ENCODE measurements around the gene DAO. TPM values are rescaled to one million over a fixed set of nuclear protein-coding genes. Genes with fewer than 3 reads are reported as not detected.

Gene DAO
- polyA plus RNA-seq (2013) = not detected

DNA sequence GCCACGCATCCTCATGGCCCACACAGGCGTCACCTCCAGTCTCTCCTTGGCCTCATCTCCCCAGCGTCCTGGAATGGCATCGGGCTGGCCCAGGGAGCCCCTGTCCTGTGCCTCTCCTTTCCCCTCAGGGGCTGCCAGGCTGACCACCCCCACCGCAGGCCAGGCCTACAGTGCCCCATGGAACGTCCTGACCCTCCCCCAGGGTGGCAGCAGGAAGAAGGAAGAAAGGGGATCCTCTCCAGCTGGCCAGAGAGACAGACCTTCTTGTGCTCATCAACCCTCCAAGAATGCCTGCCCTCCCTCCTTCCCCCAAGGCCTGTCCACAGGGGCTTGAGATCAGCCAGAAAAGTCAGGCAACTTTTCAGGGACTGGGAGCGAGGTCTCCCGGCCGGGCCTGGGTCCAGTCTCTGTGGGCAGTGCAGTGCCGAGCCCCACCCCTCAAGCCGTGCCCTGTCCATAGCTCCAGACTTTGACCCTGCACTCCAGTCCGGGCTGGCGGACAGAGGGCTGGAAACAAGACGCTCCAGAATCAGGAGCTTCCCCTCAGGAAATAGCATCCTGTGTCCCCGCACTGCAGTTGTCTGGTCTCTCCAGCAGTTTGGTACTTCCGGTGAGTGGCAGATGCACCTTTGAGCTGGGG, at the start of gene DAO:
Gene DAO, plus strand, starts transcription at position 478 of the 640 bp plus-strand sequence. CDS start 4,915 bp downstream, outside the sequence.
- no peak within 1 kb of the TSS for H3K4me3 ChIP-seq (ENCODE audit: control insufficient read depth in 1 of 7, extremely low read depth in 1 of 7, insufficient read depth in 4 of 7, low read depth in 2 of 7, low read length in 6 of 7)
- no peak for DNase-seq
- H3K36me3 ChIP-seq (ENCODE audit: control insufficient read depth in 4 of 4, insufficient read depth in 4 of 4, low read length in 3 of 4) = no peaks in the 10 kb centered on the region
- ChIA-PET CTCF (interaction anchor here (0.7 to 2.0 kb wide), 5 partner anchors 9 to 73 kb away, joined by 3 to 6 read pairs (median 3); no protein-coding TSS in a partner anchor), POLR2A (interaction anchor here (0.6 kb wide), 1 partner anchor 1875 kb away, joined by 3 read pairs; no protein-coding TSS in a partner anchor)
- H3K27me3 ChIP-seq (replicated peaks in 2 of 5; ENCODE audit: control insufficient read depth in 4 of 5, insufficient read depth in 5 of 5, low read length in 4 of 5) = no peaks in the 10 kb centered on the region
- peaks cover 0 to 9% (median 0%) of the 10 kb centered on the region in 4 experiments for H3K4me1 ChIP-seq (ENCODE audit: control extremely low read depth in 1 of 4, control insufficient read depth in 4 of 4, insufficient read depth in 4 of 4, low read length in 3 of 4)
- no peak within 1 kb of the TSS for H3K27ac ChIP-seq (ENCODE audit: insufficient read depth in 1 of 2, low read depth in 1 of 2, low read length in 2 of 2, poor library complexity in 1 of 2, severe bottlenecking in 2 of 2)
- WGBS (ENCODE audit: insufficient coverage) = 93% methylated on average over 15 of the region's 16 CpGs
- H3K9me3 ChIP-seq (ENCODE audit: control extremely low read depth in 1 of 5, control insufficient read depth in 4 of 5, insufficient read depth in 2 of 5, low read depth in 1 of 5, low read length in 4 of 5) = no peaks in the 10 kb centered on the region

DNA sequence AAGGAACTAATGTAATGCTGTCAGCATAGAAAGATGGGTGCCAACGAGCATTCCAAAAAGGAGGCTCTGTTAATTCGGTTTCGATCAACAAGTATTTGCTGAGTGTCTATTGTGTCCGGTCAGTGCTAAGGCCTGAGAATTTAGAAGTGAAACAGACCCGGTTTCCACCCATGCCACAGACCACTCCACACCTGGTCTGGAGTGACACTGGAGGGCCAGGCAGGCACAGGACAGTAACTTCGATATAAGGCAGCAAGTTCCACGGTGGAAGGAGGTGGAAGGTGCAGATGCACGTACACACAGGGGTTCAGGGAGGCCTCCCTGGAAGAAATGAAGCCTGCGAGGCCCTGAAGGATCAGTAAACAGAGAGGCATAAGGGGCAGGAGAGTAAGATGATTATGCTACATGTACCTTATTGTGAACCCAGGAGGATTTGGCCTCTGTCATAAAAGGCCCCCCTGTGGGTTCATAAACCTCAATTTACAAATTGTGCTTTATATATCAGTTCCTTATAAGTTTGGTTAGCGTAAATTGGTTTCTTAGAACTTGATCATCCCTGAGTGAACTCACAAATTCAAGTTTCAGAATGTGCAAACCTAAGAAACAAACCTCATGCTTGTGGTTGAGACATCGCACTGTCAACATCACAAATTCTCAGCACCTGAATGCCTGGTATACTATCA, 48.4 kb upstream of the DAO start:
- WGBS (ENCODE audit: insufficient coverage) = 96% methylated on average over 9 of the region's 11 CpGs
- POLR2A ChIA-PET = no interaction called here
- DNase-seq = no peak
- Histone ChIP-seq H3K27ac (ENCODE audit: insufficient read depth in 1 of 2, low read depth in 1 of 2, low read length in 2 of 2, poor library complexity in 1 of 2, severe bottlenecking in 2 of 2) (no peak overlapping the region), H3K4me1 (ENCODE audit: control extremely low read depth in 1 of 4, control insufficient read depth in 4 of 4, insufficient read depth in 4 of 4, low read length in 3 of 4) (peaks cover 5 to 24% (median 18%) of the 10 kb centered on the region in 4 experiments), H3K36me3 (ENCODE audit: control insufficient read depth in 4 of 4, insufficient read depth in 4 of 4, low read length in 3 of 4) (peaks cover 8 to 53% (median 33%) of the 10 kb centered on the region in 4 experiments), H3K27me3 (replicated peaks in 2 of 5; ENCODE audit: control insufficient read depth in 4 of 5, insufficient read depth in 5 of 5, low read length in 4 of 5) (no peaks in the 10 kb centered on the region), H3K4me3 (ENCODE audit: control insufficient read depth in 1 of 7, extremely low read depth in 1 of 7, insufficient read depth in 4 of 7, low read depth in 2 of 7, low read length in 6 of 7) (no peak overlapping the region), H3K9me3 (ENCODE audit: control extremely low read depth in 1 of 5, control insufficient read depth in 4 of 5, insufficient read depth in 2 of 5, low read depth in 1 of 5, low read length in 4 of 5) (no peaks in the 10 kb centered on the region)
- CTCF ChIA-PET = no interaction called here

GRCh38 chr12:108832208-108832607, 47.7 kb upstream of the DAO start:
- Histone ChIP-seq H3K4me1 (ENCODE audit: control extremely low read depth in 1 of 4, control insufficient read depth in 4 of 4, insufficient read depth in 4 of 4, low read length in 3 of 4) (peaks cover under 1 to 24% (median 18%) of the 10 kb centered on the region in 4 experiments), H3K36me3 (ENCODE audit: control insufficient read depth in 4 of 4, insufficient read depth in 4 of 4, low read length in 3 of 4) (peaks cover 8 to 53% (median 33%) of the 10 kb centered on the region in 4 experiments)

GRCh38 chr12:108832730-108833354, 47.0 kb upstream of the DAO start:
- H3K4me3 ChIP-seq (ENCODE audit: control insufficient read depth in 1 of 7, extremely low read depth in 1 of 7, insufficient read depth in 4 of 7, low read depth in 2 of 7, low read length in 6 of 7) = no peak overlapping the region
- CTCF ChIA-PET = interaction anchor here (0.7 to 1.5 kb wide), 2 partner anchors 11 to 186 kb away, joined by 3 to 6 read pairs; no protein-coding TSS in a partner anchor

More at GRCh38 chr12:108832208-108832607, 47.7 kb upstream of the DAO start:
- no peak overlapping the region for H3K4me3 ChIP-seq (ENCODE audit: control insufficient read depth in 1 of 7, extremely low read depth in 1 of 7, insufficient read depth in 4 of 7, low read depth in 2 of 7, low read length in 6 of 7)
- no peaks in the 10 kb centered on the region for H3K9me3 ChIP-seq (ENCODE audit: control extremely low read depth in 1 of 5, control insufficient read depth in 4 of 5, insufficient read depth in 2 of 5, low read depth in 1 of 5, low read length in 4 of 5)
- no peak overlapping the region for H3K27ac ChIP-seq (ENCODE audit: insufficient read depth in 1 of 2, low read depth in 1 of 2, low read length in 2 of 2, poor library complexity in 1 of 2, severe bottlenecking in 2 of 2)
- ChIA-PET POLR2A (no interaction called here), CTCF (interaction anchor here (1.5 kb wide), 1 partner anchor 11 kb away, joined by 6 read pairs; no protein-coding TSS in a partner anchor)
- WGBS (ENCODE audit: insufficient coverage) = 97% methylated on average over 3 of the region's 6 CpGs
- DNase-seq = no peak
- H3K27me3 ChIP-seq (replicated peaks in 2 of 5; ENCODE audit: control insufficient read depth in 4 of 5, insufficient read depth in 5 of 5, low read length in 4 of 5) = no peaks in the 10 kb centered on the region

DNA sequence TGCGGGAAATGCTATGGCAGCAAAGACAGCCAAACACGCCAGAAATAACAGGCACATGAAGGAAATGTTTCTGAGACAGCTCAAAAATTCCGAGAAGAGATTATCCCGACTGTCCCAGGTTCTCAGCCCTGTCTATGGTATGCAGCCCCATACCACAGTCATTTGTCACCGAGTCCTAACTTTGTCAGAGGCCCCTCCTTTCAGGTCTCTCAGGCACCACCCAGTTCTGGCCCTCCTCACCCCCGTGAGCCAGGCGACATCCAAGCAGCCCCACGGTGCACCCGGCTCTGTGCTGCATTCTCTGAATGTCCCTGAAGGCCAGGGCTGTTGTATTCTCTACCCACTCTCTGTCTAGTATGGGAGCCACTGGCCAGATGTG, 46.5 kb upstream of the DAO start:
- CTCF ChIA-PET = interaction anchor here (0.7 to 2.1 kb wide), 4 partner anchors 8 to 186 kb away, joined by 3 to 6 read pairs (median 4); no protein-coding TSS in a partner anchor
- H3K27me3 ChIP-seq (replicated peaks in 2 of 5; ENCODE audit: control insufficient read depth in 4 of 5, insufficient read depth in 5 of 5, low read length in 4 of 5) = no peaks in the 10 kb centered on the region
- H3K4me1 ChIP-seq (ENCODE audit: control extremely low read depth in 1 of 4, control insufficient read depth in 4 of 4, insufficient read depth in 4 of 4, low read length in 3 of 4) = peaks cover 2 to 28% (median 24%) of the 10 kb centered on the region in 4 experiments
- 99% methylated on average over 9 of the region's 9 CpGs for WGBS (ENCODE audit: insufficient coverage)
- H3K4me3 ChIP-seq (ENCODE audit: control insufficient read depth in 1 of 7, extremely low read depth in 1 of 7, insufficient read depth in 4 of 7, low read depth in 2 of 7, low read length in 6 of 7) = no peak overlapping the region
- H3K9me3 ChIP-seq (ENCODE audit: control extremely low read depth in 1 of 5, control insufficient read depth in 4 of 5, insufficient read depth in 2 of 5, low read depth in 1 of 5, low read length in 4 of 5) = no peaks in the 10 kb centered on the region
- no peak for DNase-seq
- H3K36me3 ChIP-seq (ENCODE audit: control insufficient read depth in 4 of 4, insufficient read depth in 4 of 4, low read length in 3 of 4) = peaks cover 8 to 47% (median 31%) of the 10 kb centered on the region in 4 experiments
- H3K27ac ChIP-seq (ENCODE audit: insufficient read depth in 1 of 2, low read depth in 1 of 2, low read length in 2 of 2, poor library complexity in 1 of 2, severe bottlenecking in 2 of 2) = no peak overlapping the region
- POLR2A ChIA-PET = no interaction called here

More at GRCh38 chr12:108832730-108833354, 47.0 kb upstream of the DAO start:
- POLR2A ChIA-PET = no interaction called here
- Histone ChIP-seq H3K4me1 (ENCODE audit: control extremely low read depth in 1 of 4, control insufficient read depth in 4 of 4, insufficient read depth in 4 of 4, low read length in 3 of 4) (peaks cover 0 to 24% (median 20%) of the 10 kb centered on the region in 4 experiments), H3K9me3 (ENCODE audit: control extremely low read depth in 1 of 5, control insufficient read depth in 4 of 5, insufficient read depth in 2 of 5, low read depth in 1 of 5, low read length in 4 of 5) (no peaks in the 10 kb centered on the region), H3K36me3 (ENCODE audit: control insufficient read depth in 4 of 4, insufficient read depth in 4 of 4, low read length in 3 of 4) (peaks cover 8 to 48% (median 33%) of the 10 kb centered on the region in 4 experiments), H3K27me3 (replicated peaks in 2 of 5; ENCODE audit: control insufficient read depth in 4 of 5, insufficient read depth in 5 of 5, low read length in 4 of 5) (no peaks in the 10 kb centered on the region), H3K27ac (ENCODE audit: insufficient read depth in 1 of 2, low read depth in 1 of 2, low read length in 2 of 2, poor library complexity in 1 of 2, severe bottlenecking in 2 of 2) (no peak overlapping the region)
- no peak for DNase-seq
- 100% methylated on average over 4 of the region's 10 CpGs for WGBS (ENCODE audit: insufficient coverage)

DNA sequence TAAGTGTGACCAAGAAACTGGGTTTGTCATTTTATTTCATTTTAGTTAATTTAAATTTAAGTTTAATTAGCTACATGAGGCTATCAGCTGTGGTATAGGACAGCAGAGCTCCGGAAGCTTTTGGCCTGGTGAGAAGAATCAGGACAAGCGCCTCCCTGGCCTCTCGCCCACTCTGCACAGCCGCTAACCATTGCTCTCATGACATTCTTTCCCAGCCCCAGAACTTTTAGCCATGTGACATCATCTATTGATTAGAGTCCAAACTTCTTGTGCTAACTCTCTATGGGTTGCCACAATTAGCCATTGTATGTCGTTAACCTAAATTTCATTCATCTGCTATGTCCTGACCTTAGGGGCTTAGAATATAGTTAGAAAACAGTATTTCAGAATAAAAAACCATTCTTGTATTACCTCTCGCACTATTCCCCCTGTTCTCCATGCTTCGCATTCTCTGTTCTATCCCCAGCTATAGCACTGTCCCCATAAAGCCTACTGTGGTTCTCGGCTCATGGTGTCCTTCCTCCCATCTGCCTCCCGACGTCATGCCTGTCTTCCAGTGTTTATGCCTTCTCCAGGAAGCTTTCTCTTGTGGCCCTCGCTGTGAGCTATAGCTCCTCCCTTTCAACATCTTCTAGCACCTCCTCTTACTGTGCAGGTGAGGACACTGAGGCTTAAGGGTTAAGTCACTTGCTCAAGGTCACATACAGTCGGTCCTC, 46.0 kb upstream of the DAO start:
- WGBS (ENCODE audit: insufficient coverage) = over 99% methylated on average over 10 of the region's 12 CpGs
- Histone ChIP-seq H3K27ac (ENCODE audit: insufficient read depth in 1 of 2, low read depth in 1 of 2, low read length in 2 of 2, poor library complexity in 1 of 2, severe bottlenecking in 2 of 2) (no peak overlapping the region), H3K4me3 (ENCODE audit: control insufficient read depth in 1 of 7, extremely low read depth in 1 of 7, insufficient read depth in 4 of 7, low read depth in 2 of 7, low read length in 6 of 7) (no peak overlapping the region), H3K4me1 (ENCODE audit: control extremely low read depth in 1 of 4, control insufficient read depth in 4 of 4, insufficient read depth in 4 of 4, low read length in 3 of 4) (peaks cover 3 to 33% (median 30%) of the 10 kb centered on the region in 4 experiments), H3K9me3 (ENCODE audit: control extremely low read depth in 1 of 5, control insufficient read depth in 4 of 5, insufficient read depth in 2 of 5, low read depth in 1 of 5, low read length in 4 of 5) (no peaks in the 10 kb centered on the region), H3K36me3 (ENCODE audit: control insufficient read depth in 4 of 4, insufficient read depth in 4 of 4, low read length in 3 of 4) (peaks cover 8 to 45% (median 31%) of the 10 kb centered on the region in 4 experiments), H3K27me3 (replicated peaks in 2 of 5; ENCODE audit: control insufficient read depth in 4 of 5, insufficient read depth in 5 of 5, low read length in 4 of 5) (no peaks in the 10 kb centered on the region)
- CTCF ChIA-PET = interaction anchor here (1.3 to 2.1 kb wide), 3 partner anchors 8 to 23 kb away, joined by 3 to 6 read pairs (median 6); no protein-coding TSS in a partner anchor
- POLR2A ChIA-PET = no interaction called here
- no peak for DNase-seq

All from common myeloid progenitor, CD34-positive (primary cell).